GM12878 (cell line): ENCODE results near the gene FAT1.

Experiments used
- CBX5 ChIP-seq: sonication (generic); IDR thresholded peaks from 2 replicates; pipeline ENCODE4 v1.6.1; 2016; ENCODE audit warnings: low read depth, moderate library complexity, mild to moderate bottlenecking, inconsistent platforms
- CHD4 ChIP-seq: fragments of 200-600 bp; sonication (generic); IDR thresholded peaks from 2 replicates; pipeline ENCODE4 v1.6.1; 2016; ENCODE audit warnings: mild to moderate bottlenecking
- EZH2 ChIP-seq: IDR thresholded peaks from 2 replicates; pipeline ENCODE4 v1.6.1; 2012; ENCODE audit warnings: low read depth, mild to moderate bottlenecking, control low read depth, inconsistent platforms, low read length, borderline replicate concordance; ENCODE audit not compliant: control insufficient read depth
- HCFC1 ChIP-seq: fragments of 150-350 bp; IDR thresholded peaks from 2 replicates; pipeline ENCODE4 v1.6.1; 2014; ENCODE audit warnings: low read length
- HDAC2 ChIP-seq: fragments of 200-600 bp; sonication (generic); IDR thresholded peaks from 2 replicates; pipeline ENCODE4 v1.6.1; 2017
- NR2C2 ChIP-seq: IDR thresholded peaks from 2 replicates; pipeline ENCODE4 v1.6.1; 2011; ENCODE audit warnings: borderline replicate concordance, low read depth; ENCODE audit not compliant: control insufficient read depth, insufficient read length
- POLR2A ChIP-seq: IDR thresholded peaks from 2 replicates; pipeline ENCODE4 v1.6.1; 2011; ENCODE audit warnings: low read depth, mild to moderate bottlenecking, low read length
- POLR2AphosphoS2 ChIP-seq: IDR thresholded peaks from 2 replicates; pipeline ENCODE4 v1.6.1; 2011; ENCODE audit warnings: low read depth, mild to moderate bottlenecking, low read length, improper control_type of control experiment, moderate library complexity
- YY1 ChIP-seq: IDR thresholded peaks from 2 replicates; pipeline ENCODE4 v1.6.1; 2011; ENCODE audit warnings: low read depth, mild to moderate bottlenecking, low read length
- TF ChIP-seq, protein P1 (sequence below): IDR thresholded peaks from 2 replicates; pipeline ENCODE4 v1.6.1; 2011; ENCODE audit warnings: mild to moderate bottlenecking, low read depth, low read length, moderate library complexity; ENCODE audit not compliant: insufficient replicate concordance
- TF ChIP-seq, protein P2 (sequence below), 3 experiments: IDR thresholded peaks in 2 of 3; conservative IDR thresholded peaks in 1 of 3; 2 replicates each; pipeline ENCODE4 v1.5.1; 2011; ENCODE audit warnings: low read depth in 3 of 3, low read length in 3 of 3, mild to moderate bottlenecking in 3 of 3, control low read depth in 2 of 3, moderate library complexity in 2 of 3, inconsistent platforms in 1 of 3, mixed read lengths in 1 of 3; ENCODE audit not compliant: control insufficient read depth in 2 of 3, insufficient read depth in 1 of 3; ENCODE audit errors: extremely low read depth in 1 of 3
- TF ChIP-seq, protein P3 (sequence below): IDR thresholded peaks from 2 replicates; pipeline ENCODE4 v1.6.1; 2012; ENCODE audit warnings: mild to moderate bottlenecking, low read depth, low read length

DNA sequence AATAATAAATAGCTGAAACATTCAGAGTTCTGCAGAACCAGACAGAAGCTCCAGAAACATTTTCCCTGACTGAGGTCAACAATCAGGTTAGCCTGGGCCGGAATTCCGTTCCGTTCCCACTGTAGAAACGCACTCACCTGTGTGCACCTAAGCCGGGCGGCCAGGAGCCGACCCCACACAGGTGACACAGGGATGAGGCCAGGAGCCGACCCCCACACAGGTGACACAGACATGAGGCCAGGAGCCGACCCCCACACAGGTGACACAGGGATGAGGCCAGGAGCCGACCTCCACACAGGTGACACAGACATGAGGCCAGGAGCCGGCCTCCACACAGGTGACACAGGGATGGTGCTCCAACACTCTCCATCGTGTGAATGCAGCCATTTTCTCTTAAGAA lies 21.9 kb downstream of the FAT1 start:
- TF ChIP-seq POLR2A (no peak), POLR2AphosphoS2 (no peak), NR2C2 (no peak), EZH2 (no peak), CHD4 (no peak), HCFC1 (no peak), HDAC2 (no peak), CBX5 (no peak), YY1 (no peak)
- TF ChIP-seq, protein P1, sequence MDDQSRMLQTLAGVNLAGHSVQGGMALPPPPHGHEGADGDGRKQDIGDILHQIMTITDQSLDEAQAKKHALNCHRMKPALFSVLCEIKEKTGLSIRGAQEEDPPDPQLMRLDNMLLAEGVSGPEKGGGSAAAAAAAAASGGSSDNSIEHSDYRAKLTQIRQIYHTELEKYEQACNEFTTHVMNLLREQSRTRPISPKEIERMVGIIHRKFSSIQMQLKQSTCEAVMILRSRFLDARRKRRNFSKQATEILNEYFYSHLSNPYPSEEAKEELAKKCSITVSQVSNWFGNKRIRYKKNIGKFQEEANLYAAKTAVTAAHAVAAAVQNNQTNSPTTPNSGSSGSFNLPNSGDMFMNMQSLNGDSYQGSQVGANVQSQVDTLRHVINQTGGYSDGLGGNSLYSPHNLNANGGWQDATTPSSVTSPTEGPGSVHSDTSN, result no peak
- TF ChIP-seq, protein P2, sequence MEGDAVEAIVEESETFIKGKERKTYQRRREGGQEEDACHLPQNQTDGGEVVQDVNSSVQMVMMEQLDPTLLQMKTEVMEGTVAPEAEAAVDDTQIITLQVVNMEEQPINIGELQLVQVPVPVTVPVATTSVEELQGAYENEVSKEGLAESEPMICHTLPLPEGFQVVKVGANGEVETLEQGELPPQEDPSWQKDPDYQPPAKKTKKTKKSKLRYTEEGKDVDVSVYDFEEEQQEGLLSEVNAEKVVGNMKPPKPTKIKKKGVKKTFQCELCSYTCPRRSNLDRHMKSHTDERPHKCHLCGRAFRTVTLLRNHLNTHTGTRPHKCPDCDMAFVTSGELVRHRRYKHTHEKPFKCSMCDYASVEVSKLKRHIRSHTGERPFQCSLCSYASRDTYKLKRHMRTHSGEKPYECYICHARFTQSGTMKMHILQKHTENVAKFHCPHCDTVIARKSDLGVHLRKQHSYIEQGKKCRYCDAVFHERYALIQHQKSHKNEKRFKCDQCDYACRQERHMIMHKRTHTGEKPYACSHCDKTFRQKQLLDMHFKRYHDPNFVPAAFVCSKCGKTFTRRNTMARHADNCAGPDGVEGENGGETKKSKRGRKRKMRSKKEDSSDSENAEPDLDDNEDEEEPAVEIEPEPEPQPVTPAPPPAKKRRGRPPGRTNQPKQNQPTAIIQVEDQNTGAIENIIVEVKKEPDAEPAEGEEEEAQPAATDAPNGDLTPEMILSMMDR (IDR thresholded peaks at IDR 0.05 in 2 of 3, conservative IDR thresholded peaks at IDR 0.05 in 1 of 3; ENCODE audit: control insufficient read depth in 2 of 3, extremely low read depth in 1 of 3, insufficient read depth in 1 of 3, low read depth in 3 of 3, low read length in 3 of 3), result no peak
- TF ChIP-seq, protein P3, sequence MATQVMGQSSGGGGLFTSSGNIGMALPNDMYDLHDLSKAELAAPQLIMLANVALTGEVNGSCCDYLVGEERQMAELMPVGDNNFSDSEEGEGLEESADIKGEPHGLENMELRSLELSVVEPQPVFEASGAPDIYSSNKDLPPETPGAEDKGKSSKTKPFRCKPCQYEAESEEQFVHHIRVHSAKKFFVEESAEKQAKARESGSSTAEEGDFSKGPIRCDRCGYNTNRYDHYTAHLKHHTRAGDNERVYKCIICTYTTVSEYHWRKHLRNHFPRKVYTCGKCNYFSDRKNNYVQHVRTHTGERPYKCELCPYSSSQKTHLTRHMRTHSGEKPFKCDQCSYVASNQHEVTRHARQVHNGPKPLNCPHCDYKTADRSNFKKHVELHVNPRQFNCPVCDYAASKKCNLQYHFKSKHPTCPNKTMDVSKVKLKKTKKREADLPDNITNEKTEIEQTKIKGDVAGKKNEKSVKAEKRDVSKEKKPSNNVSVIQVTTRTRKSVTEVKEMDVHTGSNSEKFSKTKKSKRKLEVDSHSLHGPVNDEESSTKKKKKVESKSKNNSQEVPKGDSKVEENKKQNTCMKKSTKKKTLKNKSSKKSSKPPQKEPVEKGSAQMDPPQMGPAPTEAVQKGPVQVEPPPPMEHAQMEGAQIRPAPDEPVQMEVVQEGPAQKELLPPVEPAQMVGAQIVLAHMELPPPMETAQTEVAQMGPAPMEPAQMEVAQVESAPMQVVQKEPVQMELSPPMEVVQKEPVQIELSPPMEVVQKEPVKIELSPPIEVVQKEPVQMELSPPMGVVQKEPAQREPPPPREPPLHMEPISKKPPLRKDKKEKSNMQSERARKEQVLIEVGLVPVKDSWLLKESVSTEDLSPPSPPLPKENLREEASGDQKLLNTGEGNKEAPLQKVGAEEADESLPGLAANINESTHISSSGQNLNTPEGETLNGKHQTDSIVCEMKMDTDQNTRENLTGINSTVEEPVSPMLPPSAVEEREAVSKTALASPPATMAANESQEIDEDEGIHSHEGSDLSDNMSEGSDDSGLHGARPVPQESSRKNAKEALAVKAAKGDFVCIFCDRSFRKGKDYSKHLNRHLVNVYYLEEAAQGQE, result no peak
